GM12865 (cell line): Measurements from ENCODE around the gene KHDRBS1.

ENCODE experiments used
- DNase-seq: peaks from one replicate; pipeline ENCODE4 v3.0.0; 2010; ENCODE audit warnings: low read depth
- H3K4me3 ChIP-seq: 2 replicates; pipeline ENCODE4 v1.5.1; 2011; ENCODE audit warnings: mild to moderate bottlenecking, low read depth, low read length, control low read depth
- TF ChIP-seq, protein P1 (sequence below): IDR thresholded peaks from 2 replicates; pipeline ENCODE4 v1.5.1; 2011; ENCODE audit warnings: low read length, control low read depth, low read depth, inconsistent platforms; ENCODE audit not compliant: insufficient read depth; ENCODE audit errors: missing control alignments

KHDRBS1 gene

DNA sequence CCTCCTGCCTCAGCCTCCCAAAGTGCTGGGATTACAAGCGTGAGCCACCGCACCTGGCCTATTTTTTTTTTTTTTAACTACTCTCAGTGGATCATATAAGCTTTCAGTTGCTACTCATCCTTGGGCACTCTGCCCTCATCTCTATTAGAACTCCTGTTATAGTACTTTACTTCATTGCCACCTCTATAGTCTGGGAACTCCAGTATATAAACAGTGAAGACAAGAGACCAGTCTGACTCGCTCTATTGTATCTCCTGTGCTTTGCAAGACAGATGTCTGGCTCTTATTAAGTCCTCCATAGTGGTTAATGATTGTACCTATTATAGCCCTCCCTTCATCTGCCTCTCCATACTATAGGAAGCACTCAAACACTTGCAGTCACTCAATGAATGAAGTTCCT, 15.1 kb downstream of the KHDRBS1 start:
- no peak for DNase-seq
- TF ChIP-seq, protein P1, sequence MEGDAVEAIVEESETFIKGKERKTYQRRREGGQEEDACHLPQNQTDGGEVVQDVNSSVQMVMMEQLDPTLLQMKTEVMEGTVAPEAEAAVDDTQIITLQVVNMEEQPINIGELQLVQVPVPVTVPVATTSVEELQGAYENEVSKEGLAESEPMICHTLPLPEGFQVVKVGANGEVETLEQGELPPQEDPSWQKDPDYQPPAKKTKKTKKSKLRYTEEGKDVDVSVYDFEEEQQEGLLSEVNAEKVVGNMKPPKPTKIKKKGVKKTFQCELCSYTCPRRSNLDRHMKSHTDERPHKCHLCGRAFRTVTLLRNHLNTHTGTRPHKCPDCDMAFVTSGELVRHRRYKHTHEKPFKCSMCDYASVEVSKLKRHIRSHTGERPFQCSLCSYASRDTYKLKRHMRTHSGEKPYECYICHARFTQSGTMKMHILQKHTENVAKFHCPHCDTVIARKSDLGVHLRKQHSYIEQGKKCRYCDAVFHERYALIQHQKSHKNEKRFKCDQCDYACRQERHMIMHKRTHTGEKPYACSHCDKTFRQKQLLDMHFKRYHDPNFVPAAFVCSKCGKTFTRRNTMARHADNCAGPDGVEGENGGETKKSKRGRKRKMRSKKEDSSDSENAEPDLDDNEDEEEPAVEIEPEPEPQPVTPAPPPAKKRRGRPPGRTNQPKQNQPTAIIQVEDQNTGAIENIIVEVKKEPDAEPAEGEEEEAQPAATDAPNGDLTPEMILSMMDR: no peak
- H3K4me3 ChIP-seq: no peak overlapping the region

DNA sequence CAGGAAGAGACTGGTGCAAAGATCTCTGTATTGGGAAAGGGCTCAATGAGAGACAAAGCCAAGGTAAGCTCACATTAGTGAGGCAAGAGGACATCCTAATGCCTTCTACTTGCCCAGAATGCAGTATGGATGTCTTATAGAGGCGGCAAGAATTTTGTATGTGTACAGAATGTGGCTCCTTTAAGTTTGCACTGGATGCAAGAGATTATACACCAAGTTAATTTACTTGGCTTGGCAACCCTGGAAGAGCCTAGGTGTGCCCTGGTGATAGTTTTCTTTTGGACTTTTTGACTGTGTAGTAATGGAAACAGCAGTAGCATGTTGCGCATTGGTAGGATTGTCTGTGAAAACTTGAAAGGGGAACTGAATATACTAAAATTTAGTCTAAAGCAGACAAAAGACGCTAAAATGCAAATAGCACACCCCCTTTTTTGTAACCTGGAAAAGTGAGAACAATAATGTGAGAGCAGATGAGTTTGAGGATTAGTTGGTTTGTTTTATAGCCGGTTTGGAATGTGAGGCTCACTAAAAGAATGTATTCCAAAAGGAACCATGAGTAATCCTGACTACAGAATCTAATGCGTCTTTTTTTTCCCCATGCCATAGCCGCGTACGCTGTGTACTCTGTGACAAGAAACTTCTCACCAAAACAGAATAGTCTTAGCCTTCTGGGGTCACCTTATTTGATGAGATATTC, 18.1 kb downstream of the KHDRBS1 start:
- TF ChIP-seq, protein P1: no peak
- no peak for DNase-seq

DNA sequence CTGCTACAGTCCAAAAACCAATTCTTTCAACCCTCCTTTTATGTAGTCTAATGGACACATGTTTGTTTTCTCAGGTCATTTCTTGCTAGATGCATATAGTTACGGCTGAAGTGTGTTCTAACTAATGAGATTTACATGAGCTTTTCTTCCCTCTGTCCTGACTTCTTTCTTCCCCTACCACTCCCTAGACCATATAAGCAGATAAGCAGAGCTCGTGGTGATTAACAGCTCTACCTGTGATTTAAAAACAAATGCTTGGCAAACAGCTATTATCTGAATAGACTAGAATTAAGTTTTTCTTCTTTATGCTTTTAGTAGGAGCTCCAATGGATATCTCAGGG, 18.6 kb downstream of the KHDRBS1 start:
- no peak overlapping the region for H3K4me3 ChIP-seq
- TF ChIP-seq, protein P1: no peak
- DNase-seq: no peak

More for the DNA sequence above, 18.1 kb downstream of the KHDRBS1 start:
- H3K4me3 ChIP-seq: no peak overlapping the region

DNA sequence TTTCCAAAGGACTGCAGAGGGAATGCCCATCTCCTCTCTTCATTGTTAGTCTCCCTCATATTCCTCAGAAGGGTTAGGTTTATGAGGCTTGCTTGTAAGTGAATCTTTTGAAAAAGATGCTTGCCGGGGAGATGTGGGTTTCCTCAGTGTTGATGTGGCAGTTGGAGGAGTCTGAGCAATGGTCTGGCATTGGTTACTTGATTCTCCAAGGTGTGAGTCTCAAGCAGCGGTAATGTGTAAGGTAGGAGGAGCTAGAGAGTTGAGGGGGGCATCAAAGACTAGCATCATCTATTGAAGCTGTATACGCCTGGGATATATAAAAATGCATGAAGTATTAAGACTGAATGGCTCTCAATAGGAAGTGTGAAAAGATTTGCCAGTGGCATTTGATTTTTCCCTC, 21.5 kb downstream of the KHDRBS1 start:
- DNase-seq: no peak
- H3K4me3 ChIP-seq: no peak overlapping the region
- TF ChIP-seq, protein P1: no peak

DNA sequence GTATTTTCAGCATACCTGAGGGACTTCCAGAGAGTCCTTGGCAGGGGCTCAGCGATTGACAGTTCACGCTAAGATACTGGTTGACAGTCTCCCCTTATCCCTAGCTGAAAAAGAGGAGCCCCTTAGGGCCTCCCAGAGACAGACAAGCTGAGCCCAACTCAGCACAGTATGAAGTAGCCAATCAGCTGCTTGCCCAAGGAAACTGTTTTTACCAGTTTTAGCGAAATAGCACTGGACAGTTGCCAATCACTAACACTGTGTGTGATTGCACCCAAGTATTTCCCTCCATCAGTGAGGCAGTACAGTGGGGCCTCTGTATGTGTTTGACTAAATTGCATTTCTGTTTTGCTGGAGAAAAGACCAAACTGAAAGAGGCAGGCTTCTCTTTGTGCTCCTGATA, 27.0 kb downstream of the KHDRBS1 start:
- no peak for DNase-seq
- H3K4me3 ChIP-seq: no peak overlapping the region
- TF ChIP-seq, protein P1: no peak

DNA sequence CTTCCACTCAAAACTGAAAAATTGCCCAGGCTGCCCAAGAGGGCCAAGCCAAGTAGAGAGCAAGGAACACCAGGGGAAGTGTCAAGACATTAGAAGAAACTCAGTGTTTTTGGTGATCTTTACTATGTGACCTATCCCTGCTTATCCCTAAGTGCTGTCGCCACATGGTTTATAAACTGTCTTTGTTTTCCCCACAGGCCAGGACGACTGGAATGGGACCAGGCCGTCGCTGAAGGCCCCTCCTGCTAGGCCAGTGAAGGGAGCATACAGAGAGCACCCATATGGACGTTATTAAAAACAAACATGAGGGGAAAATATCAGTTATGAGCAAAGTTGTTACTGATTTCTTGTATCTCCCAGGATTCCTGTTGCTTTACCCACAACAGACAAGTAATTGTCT, 28.7 kb downstream of the KHDRBS1 start:
- no peak for DNase-seq
- TF ChIP-seq, protein P1: no peak
- no peak overlapping the region for H3K4me3 ChIP-seq

DNA sequence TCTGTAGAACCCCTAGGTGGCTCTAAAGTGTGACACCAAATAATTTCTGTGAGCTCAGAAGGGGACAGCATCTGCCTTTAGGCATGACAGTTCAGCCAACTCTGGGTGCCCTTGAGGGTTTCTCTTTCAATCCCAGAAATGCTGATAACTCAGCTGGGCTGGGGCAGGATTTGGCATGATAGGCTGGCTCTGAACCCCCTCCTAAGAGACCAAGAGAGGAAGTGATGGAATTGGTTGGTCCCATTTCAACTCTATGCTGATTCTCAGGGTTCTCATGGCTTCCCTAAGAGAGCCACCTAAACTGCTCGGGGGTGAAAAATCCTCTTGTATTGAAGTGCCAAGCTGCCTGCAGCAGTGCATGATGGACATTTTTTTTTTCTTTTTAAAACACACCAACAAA, 30.6 kb downstream of the KHDRBS1 start:
- H3K4me3 ChIP-seq: no peak overlapping the region
- no peak for DNase-seq
- TF ChIP-seq, protein P1: no peak
